B cell (primary cell): ENCODE results near the gene KCNK18. TPM values are rescaled to one million over a fixed set of nuclear protein-coding genes. Genes with fewer than 3 reads are reported as not detected.

Experiments used
- ATAC-seq: fragments of 200-7000 bp; cut with Tn5 transposase; one replicate; pipeline ENCODE4 v1.10.0; 2021; ENCODE audit warnings: low read depth, mild to moderate bottlenecking, moderate number of reproducible peaks, moderate library complexity
- CTCF ChIA-PET: fragments of 350-600 bp; sonication (Branson Sonifier 250); formaldehyde crosslinking; loops from one replicate; lab custom pipeline; 2021; ENCODE audit warnings: antibody characterized with exemption, inconsistent platforms; lab: Charles Lee
- POLR2A ChIA-PET: fragments of 350-600 bp; sonication (Branson Sonifier 250); formaldehyde crosslinking; loops from one replicate; lab custom pipeline; 2021; ENCODE audit warnings: antibody characterized with exemption; lab: Charles Lee
- DNase-seq: peaks from one replicate; pipeline ENCODE4 v3.0.0; 2013
- H2AFZ ChIP-seq: 2 replicates; pipeline ENCODE4 v1.6.1; 2012; ENCODE audit warnings: mild to moderate bottlenecking, low read depth, low read length; ENCODE audit not compliant: insufficient read depth, poor library complexity, severe bottlenecking
- H3K27ac ChIP-seq, 2 donors: 1 replicate in 1 of 2; 2 replicates in 1 of 2; pipeline ENCODE4 v1.5.1; 2012 to 2013; ENCODE audit warnings: low read length in 2 of 2, mild to moderate bottlenecking in 2 of 2, moderate library complexity in 1 of 2
- H3K27me3 ChIP-seq, 4 experiments: fragments of 200-600 bp in 1 of 4; sonication (generic) in 1 of 4; replicated peaks in 1 of 4; 1 replicate in 2 of 4; 2 replicates in 2 of 4; pipeline versions ENCODE4 v1.6.1 to v1.7.0; 2013 to 2016; ENCODE audit warnings: low read length in 3 of 4, mild to moderate bottlenecking in 2 of 4, mixed read lengths in 1 of 4, moderate library complexity in 1 of 4; ENCODE audit not compliant: insufficient read depth in 4 of 4, control insufficient read depth in 3 of 4; ENCODE audit errors: control extremely low read depth in 1 of 4
- H3K36me3 ChIP-seq, 2 experiments: replicated peaks in 1 of 2; 1 replicate in 1 of 2; 2 replicates in 1 of 2; pipeline versions ENCODE4 v1.6.1 to v1.7.1; 2013; ENCODE audit warnings: low read length in 1 of 2; ENCODE audit not compliant: insufficient read depth in 2 of 2, control insufficient read depth in 1 of 2; ENCODE audit errors: control extremely low read depth in 1 of 2, extremely low read depth in 1 of 2
- H3K4me1 ChIP-seq, 2 donors: fragments of 200-600 bp in 1 of 2; sonication (generic) in 1 of 2; 1 replicate in 1 of 2; 2 replicates in 1 of 2; pipeline versions ENCODE4 v1.5.1 to v1.6.1; 2013 to 2017; ENCODE audit warnings: low read length in 2 of 2; ENCODE audit not compliant: control insufficient read depth in 2 of 2, insufficient read depth in 2 of 2
- H3K4me2 ChIP-seq: replicated peaks from 2 replicates; pipeline ENCODE3; 2012; ENCODE audit warnings: mild to moderate bottlenecking, low read depth, low read length; ENCODE audit not compliant: poor library complexity, severe bottlenecking
- H3K4me3 ChIP-seq, 5 experiments: fragments of 200-600 bp in 1 of 5; sonication (generic) in 1 of 5; 1 replicate in 3 of 5; 2 replicates in 2 of 5; pipeline versions ENCODE4 v1.5.1 to v1.7.0; 2011 to 2016; ENCODE audit warnings: low read length in 4 of 5, mild to moderate bottlenecking in 4 of 5, low read depth in 2 of 5, control low read depth in 1 of 5, moderate library complexity in 1 of 5; ENCODE audit not compliant: insufficient read depth in 1 of 5; ENCODE audit errors: control extremely low read depth in 1 of 5, extremely low read depth in 1 of 5
- H3K79me2 ChIP-seq: fragments of 200-600 bp; sonication (generic); one replicate; pipeline ENCODE4 v1.6.0; 2016; ENCODE audit warnings: low read length; ENCODE audit not compliant: control insufficient read depth, insufficient read depth
- H3K9ac ChIP-seq: fragments of 200-600 bp; sonication (generic); 2 replicates; pipeline ENCODE4 v1.6.1; 2017; ENCODE audit warnings: mild to moderate bottlenecking, low read length, moderate library complexity
- H3K9me3 ChIP-seq, 3 donors: one replicate each; pipeline versions ENCODE4 v1.6.1 to v1.7.1; 2013; ENCODE audit warnings: low read length in 2 of 3; ENCODE audit not compliant: control insufficient read depth in 2 of 3, insufficient read depth in 1 of 3; ENCODE audit errors: control extremely low read depth in 1 of 3
- H4K20me1 ChIP-seq: 2 replicates; pipeline ENCODE4 v1.6.0; 2012; ENCODE audit warnings: mild to moderate bottlenecking, low read length; ENCODE audit not compliant: insufficient read depth, control insufficient read depth, poor library complexity, severe bottlenecking
- H3K27ac Mint-ChIP-seq: one replicate; pipeline ENCODE4 v1.8.0; 2021; ENCODE audit warnings: mixed read lengths
- H3K27me3 Mint-ChIP-seq: one replicate; pipeline ENCODE4 v1.8.0; 2021; ENCODE audit warnings: mixed read lengths
- H3K4me1 Mint-ChIP-seq: one replicate; pipeline ENCODE4 v1.8.0; 2021; ENCODE audit warnings: mixed read lengths
- H3K4me3 Mint-ChIP-seq: one replicate; pipeline ENCODE4 v1.8.0; 2021; ENCODE audit warnings: mixed read lengths
- H3K9me3 Mint-ChIP-seq: one replicate; pipeline ENCODE4 v1.8.0; 2022; ENCODE audit warnings: mixed read lengths; ENCODE audit not compliant: insufficient read depth
- EZH2 ChIP-seq: IDR thresholded peaks from 2 replicates; pipeline ENCODE4 v1.6.1; 2012; ENCODE audit warnings: borderline replicate concordance, low read depth, mild to moderate bottlenecking, moderate library complexity, low read length; ENCODE audit not compliant: insufficient read depth, poor library complexity, severe bottlenecking
- WGBS: methylation state at CpG from one replicate; pipeline ENCODE4 v1.1.5; 2013; ENCODE audit warnings: missing lambda C conversion rate; ENCODE audit not compliant: insufficient coverage; 5-methylcytosine and 5-hydroxymethylcytosine counted together
- intact Hi-C: fragments of 100-400 bp; cut with micrococcal nuclease; formaldehyde crosslinking; loops from one replicate; pipeline ENCODE4 v1.10.0; 2022
- polyA plus RNA-seq: library from polyadenylated mRNA; depleted of rRNA; stranded (reverse); fragments of >200 nt; gene quantifications from 2 replicates; pipeline ENCODE4 v1.2.3, GENCODE V29; 2012
- total RNA-seq, 2 donors: library from RNA; stranded (reverse); fragments of 120-200 nt in 1 of 2; gene quantifications; 1 replicate in 1 of 2; 2 replicates in 1 of 2; pipeline versions ENCODE4 v1.2.3 to v1.2.4, GENCODE V29; 2013 to 2022
- TF ChIP-seq, protein P1 (sequence below): fragments of 200-600 bp; IDR thresholded peaks from one replicate; pipeline ENCODE4 v1.8.0; 2022; ENCODE audit warnings: antibody characterized with exemption, mild to moderate bottlenecking

KCNK18 gene
- total and polyA plus RNA-seq, 2 donors (not counting 1 experiment from before 2014, with no cell fraction given), result not detected

DNA sequence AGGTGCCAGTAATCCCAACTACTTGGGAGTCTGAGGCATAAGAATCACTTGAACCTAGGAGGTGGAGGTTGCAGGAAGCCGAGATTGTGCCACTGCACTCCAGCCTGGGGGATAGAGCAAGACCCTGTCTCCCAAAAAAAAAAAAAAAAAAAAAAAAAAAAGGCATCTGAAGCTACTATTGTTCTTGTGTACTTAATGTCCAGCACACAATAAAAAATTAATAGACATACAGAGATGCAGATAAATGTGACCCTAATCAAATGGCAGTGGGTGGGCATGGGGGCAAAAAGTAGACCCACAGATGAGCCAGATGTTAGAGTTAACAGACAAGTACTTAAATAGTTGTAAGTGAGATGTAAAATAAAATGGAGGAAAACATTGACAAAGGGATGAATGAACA lies 7.7 kb upstream of the KCNK18 start:
- Histone ChIP-seq H3K27ac (no peak overlapping the region), H3K27me3 (no peaks in the 10 kb centered on the region), H3K36me3 (no peaks in the 10 kb centered on the region), H4K20me1 (no peaks in the 10 kb centered on the region), H3K9ac (no peak overlapping the region), H3K4me2 (no peak overlapping the region), H2AFZ (no peak overlapping the region), H3K4me3 (no peak overlapping the region), H3K79me2 (no peaks in the 10 kb centered on the region), H3K4me1 (no peaks in the 10 kb centered on the region), H3K9me3 (peaks cover 0 to 11% (median 3%) of the 10 kb centered on the region in 3 donors)
- DNase-seq (no peak), ATAC-seq (no peak)
- H3K4me1 Mint-ChIP-seq, result no peaks in the 10 kb centered on the region
- H3K9me3 Mint-ChIP-seq, result no peaks in the 10 kb centered on the region
- intact Hi-C loops, result no loop called here
- CTCF ChIA-PET, result no interaction called here
- H3K27me3 Mint-ChIP-seq, result no peaks in the 10 kb centered on the region
- WGBS, result no CpG with 5 or more reads among the region's 1 CpG
- H3K4me3 Mint-ChIP-seq, result no peak overlapping the region
- POLR2A ChIA-PET, result no interaction called here
- TF ChIP-seq, protein P1, sequence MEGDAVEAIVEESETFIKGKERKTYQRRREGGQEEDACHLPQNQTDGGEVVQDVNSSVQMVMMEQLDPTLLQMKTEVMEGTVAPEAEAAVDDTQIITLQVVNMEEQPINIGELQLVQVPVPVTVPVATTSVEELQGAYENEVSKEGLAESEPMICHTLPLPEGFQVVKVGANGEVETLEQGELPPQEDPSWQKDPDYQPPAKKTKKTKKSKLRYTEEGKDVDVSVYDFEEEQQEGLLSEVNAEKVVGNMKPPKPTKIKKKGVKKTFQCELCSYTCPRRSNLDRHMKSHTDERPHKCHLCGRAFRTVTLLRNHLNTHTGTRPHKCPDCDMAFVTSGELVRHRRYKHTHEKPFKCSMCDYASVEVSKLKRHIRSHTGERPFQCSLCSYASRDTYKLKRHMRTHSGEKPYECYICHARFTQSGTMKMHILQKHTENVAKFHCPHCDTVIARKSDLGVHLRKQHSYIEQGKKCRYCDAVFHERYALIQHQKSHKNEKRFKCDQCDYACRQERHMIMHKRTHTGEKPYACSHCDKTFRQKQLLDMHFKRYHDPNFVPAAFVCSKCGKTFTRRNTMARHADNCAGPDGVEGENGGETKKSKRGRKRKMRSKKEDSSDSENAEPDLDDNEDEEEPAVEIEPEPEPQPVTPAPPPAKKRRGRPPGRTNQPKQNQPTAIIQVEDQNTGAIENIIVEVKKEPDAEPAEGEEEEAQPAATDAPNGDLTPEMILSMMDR, result no peak
- TF ChIP-seq EZH2, result no peak
- no peak overlapping the region for H3K27ac Mint-ChIP-seq

DNA sequence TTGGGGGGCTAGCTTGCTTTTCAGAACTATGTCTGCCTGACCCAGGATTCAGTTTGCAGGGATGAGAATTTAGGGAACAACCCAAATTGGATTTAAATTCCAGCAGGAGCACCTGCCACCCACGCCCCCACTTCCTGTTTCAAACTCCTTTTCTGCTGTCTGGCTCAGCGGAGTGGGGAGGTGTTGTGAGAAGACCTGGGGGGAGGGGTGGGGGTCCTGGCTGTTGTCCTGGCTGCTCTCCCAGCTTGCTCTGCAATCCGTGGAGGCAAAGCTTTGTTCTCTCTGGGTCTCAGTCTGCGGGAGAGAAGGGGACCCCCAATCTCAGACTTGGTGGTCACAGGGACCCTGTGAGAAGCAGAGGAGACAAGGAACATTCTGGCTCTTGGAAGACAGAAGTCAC lies 799 bp downstream of the KCNK18 start:
- no peaks in the 10 kb centered on the region for H3K79me2 ChIP-seq
- no peak overlapping the region for H2AFZ ChIP-seq
- no peaks in the 10 kb centered on the region for H4K20me1 ChIP-seq
- H3K9me3 Mint-ChIP-seq, result no peaks in the 10 kb centered on the region
- H3K4me2 ChIP-seq, result no peak overlapping the region
- H3K27ac ChIP-seq, result no peak overlapping the region
- POLR2A ChIA-PET, result no interaction called here
- H3K27ac Mint-ChIP-seq, result no peak overlapping the region
- no peak for ATAC-seq
- no peaks in the 10 kb centered on the region for H3K4me1 ChIP-seq
- CTCF ChIA-PET, result interaction anchor here (1.4 kb wide), 1 partner anchor 19 kb away, joined by 4 read pairs; no protein-coding TSS in a partner anchor
- H3K9ac ChIP-seq, result no peak overlapping the region
- no peak overlapping the region for H3K4me3 ChIP-seq
- H3K9me3 ChIP-seq, result peaks cover 0 to 5% (median 0%) of the 10 kb centered on the region in 3 donors
- 69% methylated on average over 2 of the region's 4 CpGs for WGBS
- H3K4me3 Mint-ChIP-seq, result no peak overlapping the region
- DNase-seq, result no peak
- H3K27me3 ChIP-seq, result no peaks in the 10 kb centered on the region
- peaks cover 9% of the 10 kb centered on the region for H3K27me3 Mint-ChIP-seq
- no peaks in the 10 kb centered on the region for H3K36me3 ChIP-seq
- intact Hi-C loops, result no loop called here
- TF ChIP-seq, protein P1, result no peak
- no peak for TF ChIP-seq EZH2
- no peaks in the 10 kb centered on the region for H3K4me1 Mint-ChIP-seq
